Gastrocnemius medialis (tissue), 4 donors: ENCODE results near the gene FIZ1.
A peak's percentile ranks its signal among the peaks of the same experiment; 100 is the strongest.

ENCODE experiments used
- POLR2A ChIP-seq, 2 donors: fragments of 450-650 bp; IDR thresholded peaks; one replicate each; pipeline ENCODE4 v1.6.1; 2017; ENCODE audit warnings: antibody characterized with exemption in 2 of 2, mild to moderate bottlenecking in 2 of 2, moderate library complexity in 2 of 2
- TF ChIP-seq, protein P1 (sequence below), 5 experiments: fragments of 450-650 bp in 3 of 5; fragments of 200-600 bp in 2 of 5; sonication (generic) in 2 of 5; IDR thresholded peaks in 4 of 5; conservative IDR thresholded peaks in 1 of 5; 1 replicate in 4 of 5; 2 replicates in 1 of 5; pipeline ENCODE4 v1.5.1; 2016 to 2019; ENCODE audit warnings: antibody characterized with exemption in 5 of 5, mild to moderate bottlenecking in 3 of 5, moderate library complexity in 3 of 5

DNA sequence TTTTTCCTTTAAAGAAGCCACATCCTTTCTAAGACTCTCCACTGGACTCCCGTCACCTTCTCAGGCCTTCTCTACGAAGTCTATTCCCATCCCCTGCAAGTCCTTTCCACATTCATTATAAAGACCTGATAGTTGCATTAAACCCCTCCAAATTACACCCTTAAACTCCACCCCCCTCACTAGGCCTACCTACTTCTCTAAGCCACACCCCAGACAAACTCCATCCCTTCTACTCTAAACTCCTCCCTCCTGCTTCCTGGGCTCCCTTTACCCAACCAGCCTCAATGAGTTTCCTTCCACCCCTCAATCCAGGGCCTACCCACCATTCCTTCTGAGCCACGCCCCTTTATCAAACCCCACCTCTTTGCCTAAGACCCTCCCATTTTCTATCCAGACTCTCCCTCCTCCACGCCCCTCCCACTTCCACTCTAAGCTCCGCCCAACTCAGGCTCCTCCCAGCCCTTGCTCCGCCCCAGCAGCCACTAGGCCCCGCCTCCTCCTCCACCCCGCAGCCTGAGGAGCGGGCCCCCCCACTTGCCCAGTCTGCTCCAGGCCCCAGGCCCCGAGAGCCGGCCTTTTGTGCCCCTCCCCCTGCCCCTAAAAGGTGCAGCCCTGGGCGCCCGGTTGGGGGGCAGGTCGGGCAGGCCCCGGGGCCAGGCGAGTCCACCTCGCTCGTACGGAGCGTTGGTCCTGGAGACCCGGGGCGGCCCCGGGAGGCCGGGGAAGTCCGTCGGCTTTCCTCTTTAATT, 424 bp downstream of the FIZ1 start:
- TF ChIP-seq POLR2A (IDR thresholded peaks at IDR 0.05), result peak; percentile 66 to 69
- TF ChIP-seq, protein P1, sequence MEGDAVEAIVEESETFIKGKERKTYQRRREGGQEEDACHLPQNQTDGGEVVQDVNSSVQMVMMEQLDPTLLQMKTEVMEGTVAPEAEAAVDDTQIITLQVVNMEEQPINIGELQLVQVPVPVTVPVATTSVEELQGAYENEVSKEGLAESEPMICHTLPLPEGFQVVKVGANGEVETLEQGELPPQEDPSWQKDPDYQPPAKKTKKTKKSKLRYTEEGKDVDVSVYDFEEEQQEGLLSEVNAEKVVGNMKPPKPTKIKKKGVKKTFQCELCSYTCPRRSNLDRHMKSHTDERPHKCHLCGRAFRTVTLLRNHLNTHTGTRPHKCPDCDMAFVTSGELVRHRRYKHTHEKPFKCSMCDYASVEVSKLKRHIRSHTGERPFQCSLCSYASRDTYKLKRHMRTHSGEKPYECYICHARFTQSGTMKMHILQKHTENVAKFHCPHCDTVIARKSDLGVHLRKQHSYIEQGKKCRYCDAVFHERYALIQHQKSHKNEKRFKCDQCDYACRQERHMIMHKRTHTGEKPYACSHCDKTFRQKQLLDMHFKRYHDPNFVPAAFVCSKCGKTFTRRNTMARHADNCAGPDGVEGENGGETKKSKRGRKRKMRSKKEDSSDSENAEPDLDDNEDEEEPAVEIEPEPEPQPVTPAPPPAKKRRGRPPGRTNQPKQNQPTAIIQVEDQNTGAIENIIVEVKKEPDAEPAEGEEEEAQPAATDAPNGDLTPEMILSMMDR (IDR thresholded peaks at IDR 0.05 in 4 of 5, conservative IDR thresholded peaks at IDR 0.05 in 1 of 5), result no peak
